ENCODE measurements around the gene RPL41. TPM values are rescaled to one million over a fixed set of nuclear protein-coding genes. Genes with fewer than 3 reads are reported as not detected.
A peak's percentile ranks its signal among the peaks of the same experiment; 100 is the strongest.

Gene RPL41
- total and polyA plus RNA-seq, 9 of the 15 experiments (the other 6 are each of a cell fraction or from before 2014, with no cell fraction given), result 3,403 to 11,276 (median 5,604) TPM

GRCh38 chr12:56079723-56080555 lies 36.5 kb upstream of the RPL41 start, which contains the start of gene ERBB3 (continued):
- TF ChIP-seq ZNF311 (CRISPR knock-in tag; IDR thresholded peaks at IDR 0.05) (no peak), TAF1 (IDR thresholded peaks at IDR 0.05; ENCODE audit: control insufficient read depth, extremely low read depth, insufficient read depth, low read length, severe bottlenecking) (peak; percentile 23), ZBED1 (IDR thresholded peaks at IDR 0.05) (peak; percentile 5; the same call in 1 of the 2 replicates), RBBP5 (IDR thresholded peaks at IDR 0.05; ENCODE audit: borderline replicate concordance, insufficient read depth, low read length, poor library complexity, severe bottlenecking) (no peak), SAFB (IDR thresholded peaks at IDR 0.05; ENCODE audit: borderline replicate concordance, low read depth, low read length) (peak; percentile 75; the same call in 1 of the 2 replicates), ZNF282 (CRISPR knock-in tag; IDR thresholded peaks at IDR 0.05) (peak; percentile 49; the same call in 1 of the 2 replicates), ZNF277 (CRISPR knock-in tag; IDR thresholded peaks at IDR 0.05; ENCODE audit: borderline replicate concordance) (no peak), L3MBTL2 (IDR thresholded peaks at IDR 0.05) (peak; percentile 89), MYC (IDR thresholded peaks at IDR 0.05; ENCODE audit: low read depth, low read length) (peak; percentile 56; the same call in 1 of the 2 replicates), MYC (CRISPR knock-in tag; IDR thresholded peaks at IDR 0.05; ENCODE audit: borderline replicate concordance, low read depth) (no peak), SRF (CRISPR knock-in tag; IDR thresholded peaks at IDR 0.05) (peak in 1 of 2 experiments; percentile 42; a peak in 1 of 4 replicates), CHD2 (IDR thresholded peaks at IDR 0.05; ENCODE audit: low read depth, low read length) (peak; percentile 66; the same call in 1 of the 2 replicates), ELF1 (tag; IDR thresholded peaks at IDR 0.05) (no peak), SMAD4 (CRISPR knock-in tag; conservative IDR thresholded peaks at IDR 0.05) (0 out of 2 replicates have a peak, but pooled peaks have one; percentile 13), NRF1 (conservative IDR thresholded peaks at IDR 0.05 in 1 of 2, IDR thresholded peaks at IDR 0.05 in 1 of 2) (peak; percentile 48 to 59)
- TF ChIP-seq, protein P1, sequence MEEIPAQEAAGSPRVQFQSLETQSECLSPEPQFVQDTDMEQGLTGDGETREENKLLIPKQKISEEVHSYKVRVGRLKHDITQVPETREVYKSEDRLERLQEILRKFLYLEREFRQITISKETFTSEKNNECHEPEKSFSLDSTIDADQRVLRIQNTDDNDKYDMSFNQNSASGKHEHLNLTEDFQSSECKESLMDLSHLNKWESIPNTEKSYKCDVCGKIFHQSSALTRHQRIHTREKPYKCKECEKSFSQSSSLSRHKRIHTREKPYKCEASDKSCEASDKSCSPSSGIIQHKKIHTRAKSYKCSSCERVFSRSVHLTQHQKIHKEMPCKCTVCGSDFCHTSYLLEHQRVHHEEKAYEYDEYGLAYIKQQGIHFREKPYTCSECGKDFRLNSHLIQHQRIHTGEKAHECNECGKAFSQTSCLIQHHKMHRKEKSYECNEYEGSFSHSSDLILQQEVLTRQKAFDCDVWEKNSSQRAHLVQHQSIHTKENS (CRISPR knock-in tag; IDR thresholded peaks at IDR 0.05), result no peak
- TF ChIP-seq, protein P2, sequence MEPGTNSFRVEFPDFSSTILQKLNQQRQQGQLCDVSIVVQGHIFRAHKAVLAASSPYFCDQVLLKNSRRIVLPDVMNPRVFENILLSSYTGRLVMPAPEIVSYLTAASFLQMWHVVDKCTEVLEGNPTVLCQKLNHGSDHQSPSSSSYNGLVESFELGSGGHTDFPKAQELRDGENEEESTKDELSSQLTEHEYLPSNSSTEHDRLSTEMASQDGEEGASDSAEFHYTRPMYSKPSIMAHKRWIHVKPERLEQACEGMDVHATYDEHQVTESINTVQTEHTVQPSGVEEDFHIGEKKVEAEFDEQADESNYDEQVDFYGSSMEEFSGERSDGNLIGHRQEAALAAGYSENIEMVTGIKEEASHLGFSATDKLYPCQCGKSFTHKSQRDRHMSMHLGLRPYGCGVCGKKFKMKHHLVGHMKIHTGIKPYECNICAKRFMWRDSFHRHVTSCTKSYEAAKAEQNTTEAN (CRISPR knock-in tag; IDR thresholded peaks at IDR 0.05), result 0 out of 2 replicates have a peak, but pooled peaks have one; percentile 83
- TF ChIP-seq, protein P3, sequence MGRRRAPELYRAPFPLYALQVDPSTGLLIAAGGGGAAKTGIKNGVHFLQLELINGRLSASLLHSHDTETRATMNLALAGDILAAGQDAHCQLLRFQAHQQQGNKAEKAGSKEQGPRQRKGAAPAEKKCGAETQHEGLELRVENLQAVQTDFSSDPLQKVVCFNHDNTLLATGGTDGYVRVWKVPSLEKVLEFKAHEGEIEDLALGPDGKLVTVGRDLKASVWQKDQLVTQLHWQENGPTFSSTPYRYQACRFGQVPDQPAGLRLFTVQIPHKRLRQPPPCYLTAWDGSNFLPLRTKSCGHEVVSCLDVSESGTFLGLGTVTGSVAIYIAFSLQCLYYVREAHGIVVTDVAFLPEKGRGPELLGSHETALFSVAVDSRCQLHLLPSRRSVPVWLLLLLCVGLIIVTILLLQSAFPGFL (CRISPR knock-in tag; IDR thresholded peaks at IDR 0.05), result no peak
- TF ChIP-seq, protein P4, sequence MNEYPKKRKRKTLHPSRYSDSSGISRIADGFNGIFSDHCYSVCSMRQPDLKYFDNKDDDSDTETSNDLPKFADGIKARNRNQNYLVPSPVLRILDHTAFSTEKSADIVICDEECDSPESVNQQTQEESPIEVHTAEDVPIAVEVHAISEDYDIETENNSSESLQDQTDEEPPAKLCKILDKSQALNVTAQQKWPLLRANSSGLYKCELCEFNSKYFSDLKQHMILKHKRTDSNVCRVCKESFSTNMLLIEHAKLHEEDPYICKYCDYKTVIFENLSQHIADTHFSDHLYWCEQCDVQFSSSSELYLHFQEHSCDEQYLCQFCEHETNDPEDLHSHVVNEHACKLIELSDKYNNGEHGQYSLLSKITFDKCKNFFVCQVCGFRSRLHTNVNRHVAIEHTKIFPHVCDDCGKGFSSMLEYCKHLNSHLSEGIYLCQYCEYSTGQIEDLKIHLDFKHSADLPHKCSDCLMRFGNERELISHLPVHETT (CRISPR knock-in tag; conservative IDR thresholded peaks at IDR 0.05 in 1 of 2, IDR thresholded peaks at IDR 0.05 in 1 of 2), result 0 out of 4 replicates have a peak, but pooled peaks of 1 of the 2 experiments have one; percentile 33

All from K562 (cell line).